Peyer's patch (tissue), 4 donors: ENCODE data around the gene DIS3L.

Source experiments
- POLR2A ChIP-seq, 2 donors: fragments of 450-650 bp; IDR thresholded peaks; one replicate each; pipeline ENCODE4 v1.5.1; 2017; ENCODE audit warnings: antibody characterized with exemption in 2 of 2, mild to moderate bottlenecking in 2 of 2, moderate library complexity in 2 of 2
- TF ChIP-seq, protein P1 (sequence below), 6 experiments: fragments of 450-650 bp in 4 of 6; fragments of 200-600 bp in 2 of 6; sonication (generic) in 1 of 6; IDR thresholded peaks; one replicate each; pipeline ENCODE4 v1.5.1; 2017 to 2019; ENCODE audit warnings: antibody characterized with exemption in 6 of 6, mild to moderate bottlenecking in 3 of 6, moderate library complexity in 1 of 6

- TF ChIP-seq POLR2A (IDR thresholded peaks at IDR 0.05): no peak
- TF ChIP-seq, protein P1, sequence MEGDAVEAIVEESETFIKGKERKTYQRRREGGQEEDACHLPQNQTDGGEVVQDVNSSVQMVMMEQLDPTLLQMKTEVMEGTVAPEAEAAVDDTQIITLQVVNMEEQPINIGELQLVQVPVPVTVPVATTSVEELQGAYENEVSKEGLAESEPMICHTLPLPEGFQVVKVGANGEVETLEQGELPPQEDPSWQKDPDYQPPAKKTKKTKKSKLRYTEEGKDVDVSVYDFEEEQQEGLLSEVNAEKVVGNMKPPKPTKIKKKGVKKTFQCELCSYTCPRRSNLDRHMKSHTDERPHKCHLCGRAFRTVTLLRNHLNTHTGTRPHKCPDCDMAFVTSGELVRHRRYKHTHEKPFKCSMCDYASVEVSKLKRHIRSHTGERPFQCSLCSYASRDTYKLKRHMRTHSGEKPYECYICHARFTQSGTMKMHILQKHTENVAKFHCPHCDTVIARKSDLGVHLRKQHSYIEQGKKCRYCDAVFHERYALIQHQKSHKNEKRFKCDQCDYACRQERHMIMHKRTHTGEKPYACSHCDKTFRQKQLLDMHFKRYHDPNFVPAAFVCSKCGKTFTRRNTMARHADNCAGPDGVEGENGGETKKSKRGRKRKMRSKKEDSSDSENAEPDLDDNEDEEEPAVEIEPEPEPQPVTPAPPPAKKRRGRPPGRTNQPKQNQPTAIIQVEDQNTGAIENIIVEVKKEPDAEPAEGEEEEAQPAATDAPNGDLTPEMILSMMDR (IDR thresholded peaks at IDR 0.05): no peak
Measured at GRCh38 chr15:66270932-66271331, 22.4 kb upstream of the DIS3L start.
